Measurements from ENCODE around the gene FGFBP1. TPM values are rescaled to one million over a fixed set of nuclear protein-coding genes. Genes with fewer than 3 reads are reported as not detected.

Gene FGFBP1
- total RNA-seq, 1 donor from 2014 or later, result 1.2 TPM

GRCh38 chr4:15963576-15963975 lies 25.0 kb upstream of the FGFBP1 start:
- Histone ChIP-seq H3K4me1 (no peaks in the 10 kb centered on the region), H3K9me3 (no peaks in the 10 kb centered on the region), H3K27me3 (ENCODE audit: low read depth) (no peaks in the 10 kb centered on the region), H3K4me3 (no peak overlapping the region), H3K27ac (no peak overlapping the region), H3K36me3 (no peaks in the 10 kb centered on the region)
- intact Hi-C loops (cut with DNase I), result no loop called here
- DNase-seq, result peak; percentile 71
- TF ChIP-seq CTCF (IDR thresholded peaks at IDR 0.05), result no peak
- ATAC-seq, result peak; percentile 44 to 67

GRCh38 chr4:15963001-15963451 lies 24.5 kb upstream of the FGFBP1 start, which contains the start of gene FGFBP2:
Gene FGFBP2 (minus strand): TSS chr4:15963175. CDS start chr4:15963129, 46 bp downstream.
- no peaks in the 10 kb centered on the region for H3K4me1 ChIP-seq
- intact Hi-C loops (cut with DNase I), result no loop called here
- H3K27me3 ChIP-seq (ENCODE audit: low read depth), result no peaks in the 10 kb centered on the region
- peak; percentile 41 for TF ChIP-seq CTCF (IDR thresholded peaks at IDR 0.05)
- no peaks in the 10 kb centered on the region for H3K36me3 ChIP-seq
- H3K4me3 ChIP-seq, result no peak within 1 kb of the TSS
- no peaks in the 10 kb centered on the region for H3K9me3 ChIP-seq
- ATAC-seq (peak; percentile 76), DNase-seq (peak; percentile 59)
- no peak within 1 kb of the TSS for H3K27ac ChIP-seq

GRCh38 chr4:15961781-15962510 lies 23.4 kb upstream of the FGFBP1 start:
- peak in 1 of 2 donors; percentile 15 for ATAC-seq
- Histone ChIP-seq H3K36me3 (no peaks in the 10 kb centered on the region), H3K27ac (no peak overlapping the region), H3K4me3 (no peak overlapping the region), H3K27me3 (ENCODE audit: low read depth) (no peaks in the 10 kb centered on the region), H3K9me3 (no peaks in the 10 kb centered on the region), H3K4me1 (no peaks in the 10 kb centered on the region)
- intact Hi-C loops (cut with DNase I), result no loop called here
- no peak for DNase-seq
- no peak for TF ChIP-seq CTCF (IDR thresholded peaks at IDR 0.05)

- Histone ChIP-seq H3K4me3 (no peak overlapping the region), H3K9me3 (no peaks in the 10 kb centered on the region), H3K36me3 (no peaks in the 10 kb centered on the region), H3K4me1 (no peaks in the 10 kb centered on the region), H3K27ac (no peak overlapping the region), H3K27me3 (ENCODE audit: low read depth) (no peaks in the 10 kb centered on the region)
- ATAC-seq, result no peak
- intact Hi-C loops (cut with DNase I), result loop anchor here (5.0 kb wide), 1 partner anchor 76 kb away; no protein-coding TSS in a partner anchor
- DNase-seq, result no peak
- TF ChIP-seq CTCF (IDR thresholded peaks at IDR 0.05), result no peak
Observed at GRCh38 chr4:15958562-15958961, 20.0 kb upstream of the FGFBP1 start.

GRCh38 chr4:15956179-15956850 lies 17.8 kb upstream of the FGFBP1 start:
- H3K9me3 ChIP-seq, result no peaks in the 10 kb centered on the region
- no peak overlapping the region for H3K4me3 ChIP-seq
- DNase-seq (peak; percentile 85), ATAC-seq (peak; percentile 97)
- H3K27ac ChIP-seq, result no peak overlapping the region
- no peaks in the 10 kb centered on the region for H3K4me1 ChIP-seq
- TF ChIP-seq CTCF (IDR thresholded peaks at IDR 0.05), result peak; percentile 86
- intact Hi-C loops (cut with DNase I), result loop anchor here (5.0 kb wide), 1 partner anchor 74 kb away; no protein-coding TSS in a partner anchor
- H3K27me3 ChIP-seq (ENCODE audit: low read depth), result no peaks in the 10 kb centered on the region
- no peaks in the 10 kb centered on the region for H3K36me3 ChIP-seq

All from lower lobe of right lung (tissue), 2 donors.